ENCODE data around the gene POLR1E. TPM values are rescaled to one million over a fixed set of nuclear protein-coding genes. Genes with fewer than 3 reads are reported as not detected.

The POLR1E gene
- total RNA-seq, 1 experiment from 2014 or later: 21.8 TPM

- Histone ChIP-seq H4K20me1 (ENCODE audit: insufficient read depth) (no peaks in the 10 kb centered on the region), H3K4me2 (no peak overlapping the region), H3K4me3 (no peak overlapping the region), H3K79me2 (ENCODE audit: low read depth) (no peaks in the 10 kb centered on the region), H3F3A (ENCODE audit: insufficient read depth, low read depth) (no peaks in the 10 kb centered on the region), H3K27me3 (ENCODE audit: insufficient read depth, low read depth) (no peaks in the 10 kb centered on the region), H2AFZ (no peak overlapping the region), H3K9me3 (ENCODE audit: insufficient read depth, low read depth) (no peaks in the 10 kb centered on the region), H3K4me1 (replicated peaks; ENCODE audit: insufficient read depth) (no peaks in the 10 kb centered on the region), H3K36me3 (ENCODE audit: low read depth) (no peaks in the 10 kb centered on the region), H3K27ac (no peak overlapping the region), H3K9me2 (ENCODE audit: insufficient read depth) (no peaks in the 10 kb centered on the region)
- no TSS peak for BruUV-seq (replicated peaks)
- DNase-seq: no peak
- TF ChIP-seq EZH2 (IDR thresholded peaks at IDR 0.05; ENCODE audit: low read depth) (no peak), CTCF (conservative IDR thresholded peaks at IDR 0.05) (no peak)
- intact Hi-C loops (cut with micrococcal nuclease; ENCODE audit: unreplicated experiment): no loop called here
- ChIA-PET CTCF (no interaction called here), POLR2A (ENCODE audit: unreplicated experiment) (no interaction called here)
These were observed 18.0 kb downstream of the POLR1E start for GRCh38 chr9:37503736-37504135.

GRCh38 chr9:37504605-37505004 lies 18.9 kb downstream of the POLR1E start:
- Histone ChIP-seq H3K9me3 (ENCODE audit: insufficient read depth, low read depth) (no peaks in the 10 kb centered on the region), H3K27ac (no peak overlapping the region), H2AFZ (no peak overlapping the region), H3K4me2 (no peak overlapping the region), H3K4me3 (no peak overlapping the region), H3K27me3 (ENCODE audit: insufficient read depth, low read depth) (no peaks in the 10 kb centered on the region), H3K4me1 (replicated peaks; ENCODE audit: insufficient read depth) (no peaks in the 10 kb centered on the region), H3K36me3 (ENCODE audit: low read depth) (no peaks in the 10 kb centered on the region), H3K79me2 (ENCODE audit: low read depth) (no peaks in the 10 kb centered on the region), H3K9me2 (ENCODE audit: insufficient read depth) (no peaks in the 10 kb centered on the region), H3F3A (ENCODE audit: insufficient read depth, low read depth) (no peaks in the 10 kb centered on the region), H4K20me1 (ENCODE audit: insufficient read depth) (no peaks in the 10 kb centered on the region)
- POLR2A ChIA-PET (ENCODE audit: unreplicated experiment): no interaction called here
- CTCF ChIA-PET: no interaction called here
- no peak for TF ChIP-seq CTCF (conservative IDR thresholded peaks at IDR 0.05)
- no peak for TF ChIP-seq EZH2 (IDR thresholded peaks at IDR 0.05; ENCODE audit: low read depth)
- BruUV-seq (replicated peaks): no TSS peak
- DNase-seq: no peak
- intact Hi-C loops (cut with micrococcal nuclease; ENCODE audit: unreplicated experiment): no loop called here

- no peak for TF ChIP-seq CTCF (conservative IDR thresholded peaks at IDR 0.05)
- TF ChIP-seq EZH2 (IDR thresholded peaks at IDR 0.05; ENCODE audit: low read depth): no peak
- intact Hi-C loops (cut with micrococcal nuclease; ENCODE audit: unreplicated experiment): no loop called here
- no peaks in the 10 kb centered on the region for H4K20me1 ChIP-seq (ENCODE audit: insufficient read depth)
- no peak for DNase-seq
- H3K9me3 ChIP-seq (ENCODE audit: insufficient read depth, low read depth): no peaks in the 10 kb centered on the region
- no peaks in the 10 kb centered on the region for H3F3A ChIP-seq (ENCODE audit: insufficient read depth, low read depth)
- no peaks in the 10 kb centered on the region for H3K79me2 ChIP-seq (ENCODE audit: low read depth)
- no peaks in the 10 kb centered on the region for H3K4me1 ChIP-seq (replicated peaks; ENCODE audit: insufficient read depth)
- H3K36me3 ChIP-seq (ENCODE audit: low read depth): no peaks in the 10 kb centered on the region
- H3K4me3 ChIP-seq: no peak overlapping the region
- POLR2A ChIA-PET (ENCODE audit: unreplicated experiment): no interaction called here
- CTCF ChIA-PET: no interaction called here
- H3K4me2 ChIP-seq: no peak overlapping the region
- no peak overlapping the region for H3K27ac ChIP-seq
- BruUV-seq (replicated peaks): no TSS peak
- no peak overlapping the region for H2AFZ ChIP-seq
- no peaks in the 10 kb centered on the region for H3K9me2 ChIP-seq (ENCODE audit: insufficient read depth)
- H3K27me3 ChIP-seq (ENCODE audit: insufficient read depth, low read depth): no peaks in the 10 kb centered on the region
These were observed 21.9 kb downstream of the POLR1E start for GRCh38 chr9:37507566-37508134.
